GM12874 (cell line): ENCODE measurements around the gene AIG1.

Experiments
- CTCF ChIP-seq: IDR thresholded peaks from 2 replicates; pipeline ENCODE4 v1.5.1; 2011; ENCODE audit warnings: low read depth, mild to moderate bottlenecking, control low read depth, low read length, moderate library complexity; ENCODE audit not compliant: insufficient read depth

AIG1 gene

GRCh38 chr6:143024977-143025376 is 35.7 kb upstream of the AIG1 start:
- TF ChIP-seq CTCF, result no peak

- TF ChIP-seq CTCF, result peak; percentile 61
These were observed 33.8 kb upstream of the AIG1 start for GRCh38 chr6:143026696-143027449.

GRCh38 chr6:143034689-143035334 is 25.9 kb upstream of the AIG1 start:
- TF ChIP-seq CTCF, result no peak

- no peak for TF ChIP-seq CTCF
These were observed 23.2 kb upstream of the AIG1 start for GRCh38 chr6:143037470-143037869.

GRCh38 chr6:143038833-143039232 is 21.9 kb upstream of the AIG1 start:
- TF ChIP-seq CTCF, result 0 out of 2 replicates have a peak, but pooled peaks have one; percentile 12

GRCh38 chr6:143039548-143039947 is 21.1 kb upstream of the AIG1 start:
- TF ChIP-seq CTCF, result no peak

- TF ChIP-seq CTCF, result no peak
These were observed 20.7 kb upstream of the AIG1 start for GRCh38 chr6:143040018-143040417.
